HG02759 (cell line): ENCODE results near the gene IL2RA.
"Not testable (repeated sequence)": the region's sequence is repeated elsewhere in the genome, so short reads cannot be mapped to it uniquely, and the experiment has no call there.

Source experiments
- ATAC-seq: cut with Tn5 transposase; IDR thresholded peaks from one replicate; pipeline ENCODE4 v1.9.1; 2021; ENCODE audit warnings: mild to moderate bottlenecking, moderate library complexity; ENCODE audit not compliant: unreplicated experiment

IL2RA gene

GRCh38 chr10:6044060-6044459 lies 18.1 kb downstream of the IL2RA start:
- ATAC-seq: no peak

- not testable (repeated sequence) for ATAC-seq
Measured at GRCh38 chr10:6043377-6043776, 18.8 kb downstream of the IL2RA start.

- no peak for ATAC-seq
Measured at GRCh38 chr10:6040205-6040604, 22.0 kb downstream of the IL2RA start.

GRCh38 chr10:6039711-6040110 lies 22.5 kb downstream of the IL2RA start:
- no peak for ATAC-seq

GRCh38 chr10:6038071-6038631 lies 24.0 kb downstream of the IL2RA start:
- no peak for ATAC-seq

GRCh38 chr10:6037422-6037821 lies 24.7 kb downstream of the IL2RA start:
- no peak for ATAC-seq

GRCh38 chr10:6036861-6037321 lies 25.3 kb downstream of the IL2RA start:
- peak; percentile 42 for ATAC-seq

GRCh38 chr10:6035931-6036575 lies 26.1 kb downstream of the IL2RA start:
- ATAC-seq: no peak

GRCh38 chr10:6035101-6035834 lies 26.9 kb downstream of the IL2RA start:
- ATAC-seq: no peak

GRCh38 chr10:6034371-6034770 lies 27.8 kb downstream of the IL2RA start:
- ATAC-seq: no peak

GRCh38 chr10:6033954-6034353 lies 28.2 kb downstream of the IL2RA start:
- no peak for ATAC-seq

GRCh38 chr10:6030940-6031339 lies 31.2 kb downstream of the IL2RA start:
- ATAC-seq: no peak

- no peak for ATAC-seq
Measured at GRCh38 chr10:6030217-6030616, 31.9 kb downstream of the IL2RA start.

- no peak for ATAC-seq
Measured at GRCh38 chr10:6027929-6028328, 34.2 kb downstream of the IL2RA start.

- ATAC-seq: no peak
Measured at GRCh38 chr10:6025683-6026255, 36.4 kb downstream of the IL2RA start.

GRCh38 chr10:6024334-6024682 lies 37.9 kb downstream of the IL2RA start:
- no peak for ATAC-seq

GRCh38 chr10:6023661-6024333 lies 38.4 kb downstream of the IL2RA start:
- ATAC-seq: no peak

- ATAC-seq: no peak
Measured at GRCh38 chr10:6022660-6023059, 39.5 kb downstream of the IL2RA start.

GRCh38 chr10:6020826-6021225 lies 41.3 kb downstream of the IL2RA start:
- ATAC-seq: no peak

GRCh38 chr10:6019796-6020195 lies 42.4 kb downstream of the IL2RA start:
- ATAC-seq: no peak

- no peak for ATAC-seq
Measured at GRCh38 chr10:6019010-6019782, 43.0 kb downstream of the IL2RA start.
